HG03571 (cell line): ENCODE data around the gene IL10.

Experiments
- ATAC-seq: cut with Tn5 transposase; IDR thresholded peaks from one replicate; pipeline ENCODE4 v1.9.1; 2021; ENCODE audit not compliant: unreplicated experiment

IL10 gene

DNA sequence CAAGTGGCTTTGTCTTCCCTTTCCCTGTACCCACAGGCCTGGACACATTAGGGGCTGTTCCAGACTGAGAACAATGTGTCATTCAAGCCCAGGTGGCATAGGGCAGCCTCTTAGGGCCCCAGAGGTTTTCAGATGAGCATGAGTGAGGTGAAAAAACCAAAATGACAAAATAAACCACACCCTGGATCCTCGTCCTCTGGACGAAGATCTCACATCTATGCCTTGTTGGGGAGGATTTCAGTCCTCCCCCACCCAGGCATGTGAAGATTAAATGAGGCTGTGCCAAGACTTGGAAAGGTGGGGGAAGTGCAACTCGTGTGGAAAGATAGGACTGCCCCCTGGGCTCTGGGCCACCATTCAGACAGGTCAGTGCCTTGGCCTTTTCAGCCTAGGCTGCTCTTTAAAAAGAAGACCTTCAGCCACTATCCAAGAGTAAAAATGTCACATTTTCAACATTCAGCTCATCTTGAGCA is 34.5 kb downstream of the IL10 start:
- ATAC-seq, result no peak

DNA sequence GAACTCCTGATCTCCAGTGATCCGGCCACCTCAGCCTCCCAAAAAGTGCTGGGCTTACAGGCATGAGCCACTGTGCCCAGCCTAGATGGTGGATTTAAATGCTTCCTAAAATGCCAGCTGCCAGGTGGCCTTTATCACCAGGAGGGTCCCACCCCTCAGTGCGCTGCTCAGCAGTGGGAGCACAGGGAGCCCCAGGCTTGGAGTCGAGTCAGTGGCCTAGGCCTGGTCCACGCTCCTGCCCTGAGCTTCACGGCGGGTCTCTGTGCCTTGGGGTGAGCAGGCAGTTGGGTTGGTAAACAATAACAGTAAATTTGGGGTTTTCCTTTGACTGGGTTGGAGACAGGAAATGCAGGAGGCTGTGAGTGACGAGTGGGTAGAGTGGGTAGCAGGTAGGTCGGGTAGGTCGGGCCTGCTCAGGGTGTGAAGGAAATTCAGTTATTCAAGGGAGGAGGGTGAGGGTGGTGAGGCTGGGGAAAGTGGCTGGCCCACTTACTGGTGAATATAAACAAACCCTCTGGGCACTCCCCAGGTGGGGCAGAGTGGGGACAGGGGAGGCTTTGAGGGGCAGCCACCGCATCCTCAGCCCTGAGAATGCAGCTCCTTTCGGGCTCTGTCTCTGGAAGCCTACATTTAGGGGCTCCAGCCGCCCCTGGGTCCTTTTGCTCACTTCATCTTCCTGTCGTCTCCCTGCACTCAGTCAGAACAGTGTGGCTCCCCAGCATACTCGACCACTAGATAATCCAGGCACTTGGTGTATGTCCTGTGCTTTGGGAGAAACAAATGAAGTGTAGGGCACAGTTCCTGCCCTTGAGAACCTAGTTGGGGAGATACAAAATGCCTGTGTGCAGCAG is 35.2 kb downstream of the IL10 start:
- no peak for ATAC-seq

DNA sequence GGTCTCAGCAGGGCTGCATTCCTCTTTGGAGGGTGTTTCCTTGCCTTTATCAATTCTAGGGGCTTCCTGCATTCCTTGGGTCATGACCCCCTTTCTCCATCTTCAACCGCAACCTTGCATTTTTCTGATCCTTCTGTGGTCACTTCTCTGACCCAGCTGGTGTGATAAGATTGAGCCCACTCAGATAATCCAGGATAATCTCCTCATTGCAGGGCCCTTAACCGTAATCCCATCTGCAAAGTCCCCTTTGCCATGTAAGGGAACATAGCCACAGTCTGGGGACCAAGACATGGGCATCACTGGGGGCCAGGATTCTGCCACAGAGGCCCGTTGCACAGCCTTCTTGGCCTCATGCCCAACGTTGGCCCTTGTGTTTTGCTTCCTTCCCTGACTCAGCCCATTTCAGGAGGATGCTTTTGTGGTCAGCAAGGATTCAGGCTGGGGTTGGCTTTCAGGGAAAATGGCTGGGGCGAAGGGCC is 36.7 kb downstream of the IL10 start:
- ATAC-seq, result no peak

DNA sequence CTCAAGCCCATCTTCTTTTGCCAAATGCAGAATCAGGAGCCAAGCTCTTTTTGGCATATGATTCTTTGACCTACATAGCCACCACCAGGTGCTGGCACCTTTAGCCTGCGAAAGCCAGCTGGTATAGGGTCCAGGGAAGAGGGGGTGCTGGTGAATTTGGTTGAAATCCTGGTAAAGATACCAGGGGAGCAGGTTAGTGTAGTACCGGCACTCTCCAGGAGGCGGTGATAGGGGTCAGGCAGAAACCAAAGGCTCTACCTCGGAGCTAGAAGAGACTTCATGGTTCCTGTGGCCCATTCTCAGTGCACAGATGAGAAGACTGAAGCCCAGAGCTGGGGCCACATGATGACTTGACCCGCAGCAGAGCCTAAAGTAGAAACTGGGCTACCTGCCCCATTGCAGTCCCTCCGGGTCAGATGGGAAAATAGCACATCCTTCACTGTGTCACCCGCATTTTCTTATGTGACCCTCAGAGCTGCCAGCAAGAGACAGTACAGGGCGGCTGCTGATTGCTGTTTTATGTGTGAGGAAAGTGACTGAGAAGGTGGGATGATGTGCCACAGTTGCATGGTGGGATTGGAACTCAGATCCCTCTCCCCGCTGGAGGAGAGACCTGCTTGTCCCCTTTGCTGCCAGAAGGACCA is 37.7 kb downstream of the IL10 start:
- ATAC-seq, result no peak

DNA sequence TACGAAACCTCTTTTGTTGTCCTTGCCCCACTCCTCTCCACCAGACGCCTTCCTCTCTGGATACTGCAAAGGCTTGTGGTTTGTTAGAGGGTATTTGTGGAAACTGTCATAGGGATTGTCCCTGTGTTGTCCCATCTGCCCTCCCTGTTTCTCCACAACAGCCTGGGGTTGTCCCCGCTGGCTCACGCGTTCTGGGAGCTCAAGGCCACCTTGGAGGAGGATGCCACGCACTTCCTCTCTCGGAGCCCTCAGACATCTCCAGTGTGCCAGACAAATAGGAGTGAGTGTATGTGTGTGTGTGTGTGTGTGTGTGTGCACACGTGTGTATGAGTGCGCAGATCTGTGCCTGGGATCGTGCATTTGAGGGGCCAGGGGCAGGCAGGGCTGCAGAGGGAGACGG is 39.3 kb downstream of the IL10 start:
- ATAC-seq, result no peak

DNA sequence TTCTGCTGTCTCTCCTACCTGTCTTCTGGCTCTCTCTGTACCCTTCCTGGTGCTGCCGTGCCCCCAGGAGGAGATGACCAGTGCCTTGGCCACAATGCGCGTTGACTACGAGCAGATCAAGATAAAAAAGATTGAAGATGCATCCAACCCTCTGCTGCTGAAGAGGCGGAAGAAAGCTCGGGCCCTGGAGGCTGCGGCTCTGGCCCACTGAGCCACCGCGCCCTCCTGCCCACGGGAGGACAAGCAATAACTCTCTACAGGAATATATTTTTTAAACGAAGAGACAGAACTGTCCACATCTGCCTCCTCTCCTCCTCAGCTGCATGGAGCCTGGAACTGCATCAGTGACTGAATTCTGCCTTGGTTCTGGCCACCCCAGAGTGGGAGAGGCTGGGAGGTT is 39.8 kb downstream of the IL10 start:
- no peak for ATAC-seq

DNA sequence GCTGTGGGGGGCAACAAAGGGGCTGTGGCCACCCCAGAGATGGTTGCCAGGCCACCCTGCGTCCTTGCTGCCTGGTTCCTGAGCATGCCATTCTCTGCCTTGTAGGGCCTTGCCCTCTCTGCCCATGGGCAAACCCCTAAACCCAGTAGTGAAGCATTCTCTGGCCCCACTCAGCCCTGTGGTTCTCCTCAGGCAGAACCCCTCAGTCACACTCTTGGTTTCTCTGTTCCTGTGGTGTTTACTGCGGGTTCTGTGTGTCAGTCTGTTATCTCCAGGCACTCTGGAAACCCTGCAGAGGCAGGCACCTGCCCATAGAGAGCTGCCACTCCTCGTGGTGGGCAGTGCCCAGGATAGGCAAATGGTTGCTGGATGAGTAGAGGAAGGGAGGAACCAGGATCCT is 42.8 kb downstream of the IL10 start:
- ATAC-seq, result no peak

DNA sequence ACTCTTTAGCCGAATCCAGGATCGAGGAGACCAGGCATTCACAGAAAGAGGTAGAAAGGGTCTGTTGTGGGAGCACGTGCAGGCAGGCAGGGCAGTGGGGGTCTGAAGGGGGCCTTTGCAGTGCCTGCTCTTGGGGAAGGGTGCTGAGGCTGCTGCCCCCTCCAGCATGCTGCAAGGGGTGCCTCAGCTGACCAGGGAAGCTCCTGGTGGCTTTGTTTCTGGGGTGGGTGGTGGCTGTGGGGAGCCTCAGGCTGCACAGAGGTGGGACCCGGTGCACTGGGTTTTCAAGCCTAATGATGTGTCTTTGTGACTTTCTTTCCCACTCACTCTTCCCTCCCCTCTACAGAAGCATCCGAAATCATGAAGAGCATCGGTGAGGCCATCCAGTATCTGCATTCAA is 43.2 kb downstream of the IL10 start:
- no peak for ATAC-seq

DNA sequence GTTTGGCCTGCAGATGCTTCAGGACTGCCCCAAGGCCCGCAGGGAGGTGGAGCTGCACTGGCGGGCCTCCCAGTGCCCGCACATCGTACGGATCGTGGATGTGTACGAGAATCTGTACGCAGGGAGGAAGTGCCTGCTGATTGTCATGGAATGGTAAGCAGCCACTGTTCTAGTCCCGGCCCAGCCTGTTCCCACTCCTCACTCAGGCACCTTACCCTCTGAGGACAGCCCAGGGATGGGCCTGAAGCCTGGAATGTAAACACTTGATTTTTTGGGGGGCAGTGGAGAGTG is 43.7 kb downstream of the IL10 start:
- ATAC-seq, result no peak

DNA sequence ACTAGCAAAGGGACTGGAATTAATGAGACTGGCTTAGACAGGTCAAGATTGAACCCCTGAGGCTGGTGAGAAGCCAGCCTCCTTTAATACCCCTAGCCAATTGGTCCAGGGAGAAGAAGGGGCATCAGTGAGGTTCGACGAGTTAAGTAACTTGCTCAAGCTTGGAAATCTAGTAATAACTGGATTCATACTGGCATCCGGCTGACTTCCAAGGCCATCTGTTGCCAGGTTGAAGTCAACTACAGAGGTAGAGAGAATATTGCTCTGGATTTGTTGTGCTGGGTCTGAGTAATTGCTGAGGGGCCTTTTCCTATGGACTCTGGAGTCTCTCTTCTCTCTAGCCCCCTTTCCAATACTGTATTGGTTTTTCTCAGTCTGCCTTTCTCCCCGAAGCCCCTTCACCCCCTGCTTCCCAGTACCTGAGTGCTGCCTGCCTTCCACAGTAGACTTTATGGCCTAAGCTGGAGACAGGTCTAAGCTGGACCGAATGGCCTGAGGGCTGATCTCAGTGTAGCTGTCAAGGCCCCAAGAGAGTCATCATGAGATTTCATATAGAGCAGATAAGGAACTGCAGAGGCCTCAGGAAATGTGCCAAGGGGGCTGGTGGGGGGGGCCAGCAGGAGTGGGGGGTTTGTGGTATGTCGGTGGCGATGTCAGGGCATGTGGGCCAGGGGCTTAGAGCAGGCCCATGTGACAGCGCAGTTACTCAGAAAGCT is 44.2 kb downstream of the IL10 start:
- no peak for ATAC-seq

DNA sequence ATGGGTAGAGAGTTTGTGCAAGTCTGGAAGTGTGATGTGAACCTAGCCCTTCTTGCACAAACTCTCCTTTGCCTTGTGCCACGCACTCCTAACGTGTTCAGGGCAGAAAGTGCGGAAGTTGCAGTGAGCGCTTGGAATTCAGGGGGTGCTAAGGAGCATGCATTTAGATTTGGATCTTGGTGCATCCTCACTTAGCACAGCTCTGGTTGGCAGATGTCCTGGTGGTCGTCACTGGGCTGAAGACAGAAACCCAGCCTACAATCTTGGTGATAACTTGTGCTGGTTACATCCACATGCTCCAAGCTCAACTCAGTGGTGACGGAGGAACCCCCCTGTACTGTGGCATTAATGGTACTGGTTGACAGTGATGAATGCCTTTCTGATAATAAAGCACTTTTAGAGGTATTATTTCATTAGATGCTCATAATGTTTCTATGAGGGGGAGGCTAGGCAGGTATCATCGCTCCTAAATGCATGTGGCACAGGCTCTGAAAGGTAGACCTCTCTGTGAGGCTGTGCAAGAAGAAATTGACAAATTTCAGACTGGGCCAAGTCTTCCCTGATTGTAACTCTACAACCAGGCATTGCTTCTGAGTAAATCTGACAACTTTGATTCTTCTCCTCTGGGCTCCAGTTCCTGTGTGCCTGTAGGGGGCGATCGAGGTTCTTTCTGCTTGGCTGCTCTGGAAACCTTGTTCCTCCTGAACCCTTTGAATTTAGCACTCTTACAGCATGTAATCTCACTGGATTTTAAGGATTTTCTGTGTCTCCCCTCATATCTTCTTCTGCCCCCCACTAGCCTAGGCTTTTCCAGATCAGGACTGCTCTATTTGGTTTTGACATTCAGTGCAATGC is 47.0 kb downstream of the IL10 start:
- ATAC-seq, result no peak

DNA sequence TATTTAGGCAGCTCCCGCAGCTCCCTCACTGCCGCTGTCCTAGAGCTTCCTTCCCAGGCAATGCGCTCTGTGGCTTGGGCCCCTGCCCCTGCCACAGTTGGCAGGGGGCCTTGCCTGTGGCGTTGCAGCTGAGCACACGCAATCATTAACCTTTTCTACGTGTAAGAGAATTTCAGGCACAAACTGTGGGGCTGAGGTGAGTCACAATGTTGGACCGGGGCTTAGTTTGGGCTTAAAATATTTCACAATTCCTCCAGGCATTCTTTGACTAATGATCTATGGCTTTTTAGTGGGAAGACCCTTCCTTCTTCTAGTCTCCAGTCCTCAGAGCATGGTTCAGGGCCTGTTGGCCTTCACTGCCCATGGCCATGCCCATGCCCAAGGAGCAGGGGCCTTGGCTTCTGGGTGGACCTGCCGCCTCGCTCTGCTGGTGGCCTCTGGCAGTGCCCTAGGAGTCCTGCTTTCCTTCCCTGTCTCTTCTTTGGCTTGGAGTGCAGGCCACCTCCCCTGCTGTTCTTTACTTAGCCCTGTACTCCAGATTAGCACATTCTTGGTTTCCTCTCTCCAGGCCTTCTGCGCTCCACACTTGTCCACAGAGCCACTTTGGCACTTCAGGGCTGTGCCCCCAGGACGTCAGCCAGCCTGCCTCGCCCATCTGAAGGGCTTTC is 48.4 kb downstream of the IL10 start:
- no peak for ATAC-seq

DNA sequence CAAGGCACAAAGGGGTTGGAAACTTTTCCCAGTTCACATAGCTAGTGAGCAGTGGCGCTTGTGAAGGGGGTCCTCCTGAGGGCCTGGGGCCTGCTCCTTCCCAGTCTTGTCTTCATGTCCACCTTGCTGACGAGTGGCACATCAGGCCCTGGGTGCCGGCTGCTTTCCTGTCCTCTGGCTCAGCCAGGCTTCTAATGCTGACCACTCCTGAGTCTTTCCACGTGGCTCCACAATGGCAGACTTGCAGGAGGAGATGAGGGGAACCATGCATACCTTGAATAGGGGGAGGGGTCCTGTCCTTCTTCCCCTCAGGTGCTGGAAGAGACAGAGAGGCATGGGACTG is 48.9 kb downstream of the IL10 start:
- ATAC-seq, result no peak

DNA sequence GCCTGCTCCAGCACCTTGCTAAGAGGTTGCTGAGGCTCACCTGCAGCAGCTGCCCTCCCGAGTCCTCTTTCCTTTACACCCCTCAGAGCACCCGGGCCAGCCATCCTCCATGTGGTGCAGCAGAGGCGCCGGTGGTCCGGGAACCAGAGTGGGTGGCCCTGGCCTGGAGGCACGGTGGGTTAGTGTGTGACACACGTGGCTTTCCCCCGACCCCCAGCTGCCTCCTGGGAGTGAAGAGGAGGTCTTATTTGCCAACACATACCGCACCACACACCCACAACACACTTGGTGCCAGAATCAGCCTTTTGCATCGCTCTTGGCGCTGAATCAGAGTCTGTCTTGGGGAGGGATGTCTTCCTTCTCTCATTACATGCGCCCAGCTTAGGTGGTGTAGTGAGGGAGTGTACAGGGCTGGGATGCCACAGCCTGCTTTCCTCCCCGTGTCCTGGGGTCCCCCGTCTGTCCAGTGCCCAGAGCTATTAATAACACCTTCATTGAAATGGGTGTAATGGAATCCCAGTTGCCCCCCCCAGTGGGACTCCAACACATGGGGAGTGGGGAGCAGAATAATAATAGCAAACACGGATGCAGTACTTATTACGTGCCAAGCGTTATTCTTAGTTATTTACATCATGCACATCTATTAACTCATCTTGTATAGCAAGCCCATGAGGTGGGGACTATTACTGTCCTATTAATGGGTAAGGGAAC is 49.4 kb downstream of the IL10 start:
- ATAC-seq, result no peak

DNA sequence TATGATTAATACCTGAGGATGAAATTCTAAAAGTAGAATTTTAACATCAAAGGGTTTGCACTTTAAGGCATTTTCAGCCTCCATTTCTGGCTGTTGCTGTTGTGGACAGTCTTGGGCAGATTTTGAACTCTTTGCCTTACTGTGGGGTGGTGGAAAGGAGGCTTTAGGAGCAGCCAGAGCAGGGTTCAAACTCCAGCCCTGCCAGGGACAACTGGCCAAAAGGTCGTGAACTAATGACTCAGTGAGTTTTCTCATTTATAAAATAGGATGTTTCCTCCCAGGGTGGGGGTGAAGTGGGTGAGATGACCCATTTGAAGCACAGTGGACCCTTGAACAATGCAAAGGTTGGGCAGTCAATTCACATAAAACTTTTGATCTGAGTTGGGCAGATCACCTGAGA is 50.8 kb downstream of the IL10 start:
- ATAC-seq, result no peak

DNA sequence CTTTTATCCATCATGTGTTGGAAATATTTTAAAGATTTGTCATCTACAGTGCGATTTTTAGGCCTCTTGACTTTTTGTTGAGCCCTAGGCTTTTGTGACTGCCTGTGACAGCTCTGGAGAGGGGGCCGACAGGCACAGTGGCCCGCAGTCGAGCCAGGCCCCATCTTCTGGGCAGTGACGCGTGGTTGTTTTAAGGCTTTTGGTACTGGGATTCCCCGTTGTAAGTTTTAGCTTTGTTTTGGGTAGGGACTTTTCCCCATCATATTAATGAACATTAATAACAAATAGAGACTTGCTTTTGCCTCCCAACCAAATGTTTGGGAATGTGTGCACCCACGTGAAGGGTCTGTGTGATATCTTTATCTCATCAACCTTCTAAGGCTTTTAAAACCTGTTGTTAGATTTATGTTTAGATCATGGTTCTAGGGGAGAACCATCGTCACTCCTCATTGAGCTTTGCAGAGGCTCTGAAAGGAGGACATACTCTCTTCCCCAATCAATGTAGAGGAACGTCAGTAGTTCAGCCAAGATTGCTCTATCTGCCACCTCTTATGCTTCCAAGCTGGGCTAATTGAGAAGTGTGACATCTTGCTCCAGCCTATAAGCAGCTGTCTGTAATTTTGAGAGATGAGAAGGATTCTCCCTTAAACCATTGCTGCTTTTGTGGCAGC is 53.0 kb downstream of the IL10 start:
- no peak for ATAC-seq

DNA sequence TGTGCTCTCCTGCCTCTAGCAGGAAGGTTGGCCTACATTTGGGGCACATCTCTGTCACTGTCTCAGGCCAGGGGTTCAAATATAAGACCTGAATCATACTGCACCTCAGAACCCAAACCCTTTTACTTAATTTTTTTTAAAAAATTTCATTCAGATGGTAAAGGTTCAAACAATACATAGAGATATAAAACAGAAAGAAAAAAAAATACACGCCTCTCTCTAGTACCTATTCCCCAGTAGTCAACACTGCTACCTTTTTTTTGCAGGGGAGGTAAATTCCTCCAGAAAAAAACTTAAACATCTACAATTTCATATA is 54.7 kb downstream of the IL10 start:
- ATAC-seq, result no peak
